ENCODE data around the gene LUC7L. TPM values are rescaled to one million over a fixed set of nuclear protein-coding genes. Genes with fewer than 3 reads are reported as not detected.

LUC7L gene
- total and polyA plus RNA-seq, 3 experiments from 2014 or later: 9.2 to 80.0 (median 78.5) TPM

- Mint-ChIP-seq H3K27me3 (no peaks in the 10 kb centered on the region), H3K9me3 (no peaks in the 10 kb centered on the region), H3K4me3 (no peak overlapping the region), H3K36me3 (peaks cover 0 to 72% (median 15%) of the 10 kb centered on the region in 3 donors), H3K4me1 (peaks cover 0 to 4% (median 3%) of the 10 kb centered on the region in 3 donors), H3K27ac (peak overlapping the region in 1 of 8 donors; percentile 27)
- no peaks in the 10 kb centered on the region for H3K9me3 ChIP-seq (ENCODE audit: low read length)
- ChIA-PET CTCF (interaction anchor here (1.0 to 1.6 kb wide), 2 partner anchors 8 to 9 kb away, joined by 3 read pairs; partner anchors contain the start of gene HBQ1), POLR2A (no interaction called here)
- no peak for DNase-seq
- H3K4me3 ChIP-seq (ENCODE audit: low read length): no peak overlapping the region
- no peaks in the 10 kb centered on the region for H3K27me3 ChIP-seq (ENCODE audit: insufficient read depth, low read length, poor library complexity, severe bottlenecking)
- H3K4me1 ChIP-seq (ENCODE audit: insufficient read depth, low read length): no peaks in the 10 kb centered on the region
- H3K36me3 ChIP-seq (ENCODE audit: insufficient read depth, low read length): peaks cover 20% of the 10 kb centered on the region
- H3K27ac ChIP-seq (ENCODE audit: low read depth, low read length): no peak overlapping the region
Observed at GRCh38 chr16:189604-190186, 39.6 kb downstream of the LUC7L start.

GRCh38 chr16:188674-189073 is 40.6 kb downstream of the LUC7L start:
- H3K27ac ChIP-seq (ENCODE audit: low read depth, low read length): no peak overlapping the region
- peak in 1 of 5 donors; percentile 38 for DNase-seq
- H3K9me3 Mint-ChIP-seq: no peaks in the 10 kb centered on the region
- H3K27ac Mint-ChIP-seq: peak overlapping the region in 1 of 8 donors; percentile 53
- H3K4me1 ChIP-seq (ENCODE audit: insufficient read depth, low read length): no peaks in the 10 kb centered on the region
- no peaks in the 10 kb centered on the region for H3K27me3 ChIP-seq (ENCODE audit: insufficient read depth, low read length, poor library complexity, severe bottlenecking)
- H3K27me3 Mint-ChIP-seq: no peaks in the 10 kb centered on the region
- ChIA-PET CTCF (interaction anchor here (0.6 to 1.4 kb wide), 4 partner anchors 39 to 450 kb away, joined by 3 to 5 read pairs (median 4); no protein-coding TSS in a partner anchor), POLR2A (interaction anchor here (0.7 kb wide), 1 partner anchor 17 kb away, joined by 6 read pairs; no protein-coding TSS in a partner anchor)
- H3K36me3 ChIP-seq (ENCODE audit: insufficient read depth, low read length): peaks cover 13% of the 10 kb centered on the region
- peaks cover 0 to 4% (median 3%) of the 10 kb centered on the region in 3 donors for H3K4me1 Mint-ChIP-seq
- no peaks in the 10 kb centered on the region for H3K9me3 ChIP-seq (ENCODE audit: low read length)
- H3K36me3 Mint-ChIP-seq: peaks cover 0 to 64% (median 15%) of the 10 kb centered on the region in 3 donors
- no peak overlapping the region for H3K4me3 ChIP-seq (ENCODE audit: low read length)
- H3K4me3 Mint-ChIP-seq: no peak overlapping the region

- no peaks in the 10 kb centered on the region for H3K9me3 Mint-ChIP-seq
- no peak overlapping the region for H3K4me3 Mint-ChIP-seq
- H3K36me3 Mint-ChIP-seq: peaks cover 0 to 53% (median 14%) of the 10 kb centered on the region in 3 donors
- Histone ChIP-seq H3K4me3 (ENCODE audit: low read length) (no peak overlapping the region), H3K27ac (ENCODE audit: low read depth, low read length) (no peak overlapping the region), H3K9me3 (ENCODE audit: low read length) (no peaks in the 10 kb centered on the region), H3K36me3 (ENCODE audit: insufficient read depth, low read length) (peaks cover 7% of the 10 kb centered on the region), H3K4me1 (ENCODE audit: insufficient read depth, low read length) (no peaks in the 10 kb centered on the region), H3K27me3 (ENCODE audit: insufficient read depth, low read length, poor library complexity, severe bottlenecking) (no peaks in the 10 kb centered on the region)
- no peak overlapping the region for H3K27ac Mint-ChIP-seq
- ChIA-PET CTCF (no interaction called here), POLR2A (no interaction called here)
- no peak for DNase-seq
- peaks cover 0 to 1% of the 10 kb centered on the region in 2 donors for H3K27me3 Mint-ChIP-seq
- H3K4me1 Mint-ChIP-seq: peaks cover 0 to 4% (median 3%) of the 10 kb centered on the region in 3 donors
Observed at GRCh38 chr16:187330-187729, 41.9 kb downstream of the LUC7L start.

GRCh38 chr16:185691-186090 is 43.6 kb downstream of the LUC7L start:
- Histone ChIP-seq H3K9me3 (ENCODE audit: low read length) (no peaks in the 10 kb centered on the region), H3K27ac (ENCODE audit: low read depth, low read length) (no peak overlapping the region), H3K4me1 (ENCODE audit: insufficient read depth, low read length) (peaks cover 9% of the 10 kb centered on the region), H3K4me3 (ENCODE audit: low read length) (no peak overlapping the region), H3K27me3 (ENCODE audit: insufficient read depth, low read length, poor library complexity, severe bottlenecking) (no peaks in the 10 kb centered on the region), H3K36me3 (ENCODE audit: insufficient read depth, low read length) (no peaks in the 10 kb centered on the region)
- Mint-ChIP-seq H3K27me3 (peaks cover 0 to 1% of the 10 kb centered on the region in 2 donors), H3K27ac (no peak overlapping the region), H3K36me3 (peaks cover 0 to 37% (median 10%) of the 10 kb centered on the region in 3 donors), H3K4me3 (peak overlapping the region in 1 of 7 donors; percentile 48), H3K4me1 (peaks cover 0 to 7% (median 4%) of the 10 kb centered on the region in 3 donors), H3K9me3 (no peaks in the 10 kb centered on the region)
- ChIA-PET CTCF (no interaction called here), POLR2A (no interaction called here)
- DNase-seq: no peak

- Mint-ChIP-seq H3K27me3 (peaks cover 0 to 1% of the 10 kb centered on the region in 2 donors), H3K4me1 (peaks cover 0 to 7% (median 4%) of the 10 kb centered on the region in 3 donors), H3K36me3 (peaks cover 0 to 33% (median 10%) of the 10 kb centered on the region in 3 donors), H3K4me3 (no peak overlapping the region), H3K27ac (peak overlapping the region in 1 of 8 donors; percentile 61), H3K9me3 (no peaks in the 10 kb centered on the region)
- H3K27ac ChIP-seq (ENCODE audit: low read depth, low read length): no peak overlapping the region
- peaks cover 9% of the 10 kb centered on the region for H3K4me1 ChIP-seq (ENCODE audit: insufficient read depth, low read length)
- H3K36me3 ChIP-seq (ENCODE audit: insufficient read depth, low read length): no peaks in the 10 kb centered on the region
- DNase-seq: no peak
- ChIA-PET POLR2A (no interaction called here), CTCF (no interaction called here)
- no peaks in the 10 kb centered on the region for H3K9me3 ChIP-seq (ENCODE audit: low read length)
- H3K4me3 ChIP-seq (ENCODE audit: low read length): no peak overlapping the region
- H3K27me3 ChIP-seq (ENCODE audit: insufficient read depth, low read length, poor library complexity, severe bottlenecking): no peaks in the 10 kb centered on the region
Observed at GRCh38 chr16:185213-185612, 44.0 kb downstream of the LUC7L start.

GRCh38 chr16:183005-183404 is 46.2 kb downstream of the LUC7L start:
- Histone ChIP-seq H3K36me3 (ENCODE audit: insufficient read depth, low read length) (no peaks in the 10 kb centered on the region), H3K4me3 (ENCODE audit: low read length) (no peak overlapping the region), H3K27ac (ENCODE audit: low read depth, low read length) (no peak overlapping the region), H3K27me3 (ENCODE audit: insufficient read depth, low read length, poor library complexity, severe bottlenecking) (peaks cover 15% of the 10 kb centered on the region), H3K4me1 (ENCODE audit: insufficient read depth, low read length) (peaks cover 9% of the 10 kb centered on the region), H3K9me3 (ENCODE audit: low read length) (no peaks in the 10 kb centered on the region)
- Mint-ChIP-seq H3K36me3 (peaks cover 0 to 12% (median 0%) of the 10 kb centered on the region in 3 donors), H3K4me1 (peaks cover 0 to 9% (median 2%) of the 10 kb centered on the region in 3 donors), H3K9me3 (no peaks in the 10 kb centered on the region), H3K4me3 (no peak overlapping the region), H3K27ac (no peak overlapping the region), H3K27me3 (peaks cover 10 to 17% of the 10 kb centered on the region in 2 donors)
- ChIA-PET CTCF (interaction anchor here (1.8 to 3.5 kb wide), 5 partner anchors 10 to 117 kb away, joined by 4 to 21 read pairs (median 16); no protein-coding TSS in a partner anchor), POLR2A (no interaction called here)
- no peak for DNase-seq

GRCh38 chr16:181565-182021 is 47.7 kb downstream of the LUC7L start:
- H3K27ac ChIP-seq (ENCODE audit: low read depth, low read length): no peak overlapping the region
- H3K4me1 ChIP-seq (ENCODE audit: insufficient read depth, low read length): peaks cover 9% of the 10 kb centered on the region
- H3K27ac Mint-ChIP-seq: no peak overlapping the region
- H3K9me3 Mint-ChIP-seq: no peaks in the 10 kb centered on the region
- H3K27me3 Mint-ChIP-seq: peaks cover 18 to 25% of the 10 kb centered on the region in 2 donors
- CTCF ChIA-PET: interaction anchor here (0.7 to 3.5 kb wide), 15 partner anchors 8 to 119 kb away, joined by 3 to 21 read pairs (median 4); no protein-coding TSS in a partner anchor
- peaks cover 0 to 14% (median 2%) of the 10 kb centered on the region in 3 donors for H3K4me1 Mint-ChIP-seq
- no peak for DNase-seq
- peaks cover 23% of the 10 kb centered on the region for H3K27me3 ChIP-seq (ENCODE audit: insufficient read depth, low read length, poor library complexity, severe bottlenecking)
- no peak overlapping the region for H3K4me3 ChIP-seq (ENCODE audit: low read length)
- H3K4me3 Mint-ChIP-seq: peak overlapping the region in 4 of 7 donors; percentile 43 to 74 (median 56)
- no peaks in the 10 kb centered on the region for H3K36me3 ChIP-seq (ENCODE audit: insufficient read depth, low read length)
- no peaks in the 10 kb centered on the region for H3K9me3 ChIP-seq (ENCODE audit: low read length)
- POLR2A ChIA-PET: no interaction called here
- peaks cover 0 to 7% (median 0%) of the 10 kb centered on the region in 3 donors for H3K36me3 Mint-ChIP-seq
